Natural killer cell (primary cell): ENCODE results near the gene ACSL6. TPM values are rescaled to one million over a fixed set of nuclear protein-coding genes. Genes with fewer than 3 reads are reported as not detected.

ENCODE experiments used
- ATAC-seq, 3 donors: fragments of 150-1000 bp in 2 of 3; fragments of 200-7000 bp in 1 of 3; cut with Tn5 transposase; 1 replicate in 1 of 3; 2 replicates in 2 of 3; pipeline ENCODE4 v1.10.0; 2021; ENCODE audit warnings: mild to moderate bottlenecking in 2 of 3, moderate library complexity in 2 of 3
- DNase-seq, 2 donors: peaks; one replicate each; pipeline versions ENCODE4 v3.0.0 to v3.0.0-alpha.2; 2013 to 2021; ENCODE audit warnings: mixed read lengths in 1 of 2
- H3K27ac ChIP-seq: one replicate; pipeline ENCODE4 v1.5.1; 2013; ENCODE audit warnings: mild to moderate bottlenecking, low read length
- H3K27me3 ChIP-seq: one replicate; pipeline ENCODE4 v1.6.1; 2013; ENCODE audit warnings: low read length; ENCODE audit not compliant: control insufficient read depth, insufficient read depth
- H3K36me3 ChIP-seq: one replicate; pipeline ENCODE4 v1.6.1; 2013; ENCODE audit warnings: low read length; ENCODE audit not compliant: control insufficient read depth, insufficient read depth
- H3K4me1 ChIP-seq: one replicate; pipeline ENCODE4 v1.6.1; 2013; ENCODE audit warnings: low read length; ENCODE audit not compliant: control insufficient read depth, insufficient read depth
- H3K4me3 ChIP-seq: one replicate; pipeline ENCODE4 v1.5.1; 2013; ENCODE audit warnings: low read length
- H3K9me3 ChIP-seq: one replicate; pipeline ENCODE4 v1.6.1; 2013; ENCODE audit warnings: low read length; ENCODE audit not compliant: control insufficient read depth, insufficient read depth
- H3K27ac Mint-ChIP-seq, 2 donors: one replicate each; pipeline ENCODE4 v1.8.0; 2022; ENCODE audit warnings: mild to moderate bottlenecking in 2 of 2, mixed read lengths in 2 of 2, moderate library complexity in 1 of 2
- H3K27me3 Mint-ChIP-seq, 2 donors: one replicate each; pipeline ENCODE4 v1.8.0; 2022; ENCODE audit warnings: low read depth in 2 of 2, mixed read lengths in 2 of 2
- H3K36me3 Mint-ChIP-seq: one replicate; pipeline ENCODE4 v1.8.0; 2022; ENCODE audit warnings: mixed read lengths
- H3K4me1 Mint-ChIP-seq, 2 donors: one replicate each; pipeline ENCODE4 v1.8.0; 2022; ENCODE audit warnings: mixed read lengths in 2 of 2
- H3K4me3 Mint-ChIP-seq: one replicate; pipeline ENCODE4 v1.8.0; 2022; ENCODE audit warnings: mild to moderate bottlenecking, moderate library complexity, mixed read lengths
- H3K9me3 Mint-ChIP-seq, 2 donors: one replicate each; pipeline ENCODE4 v1.8.0; 2022; ENCODE audit warnings: mixed read lengths in 2 of 2
- WGBS: methylation state at CpG from one replicate; pipeline ENCODE4 v1.1.7; 2013; ENCODE audit warnings: missing lambda C conversion rate; ENCODE audit not compliant: insufficient coverage; 5-methylcytosine and 5-hydroxymethylcytosine counted together
- intact Hi-C: fragments of 100-400 bp; cut with micrococcal nuclease; formaldehyde crosslinking; loops from one replicate; pipeline ENCODE4 v1.14.2; 2022
- total RNA-seq, 4 donors: library from RNA; stranded (reverse); fragments of 120-200 nt in 1 of 4; gene quantifications; one replicate each; pipeline versions ENCODE4 v1.2.3 to v1.2.4, GENCODE V29; 2013 to 2022
- TF ChIP-seq, protein P1 (sequence below): fragments of 200-600 bp; IDR thresholded peaks from one replicate; pipeline ENCODE4 v1.8.0; 2022; ENCODE audit warnings: antibody characterized with exemption

ACSL6 gene
- total RNA-seq, 3 donors from 2014 or later (not counting 1 experiment from before 2014, with no cell fraction given), result 2.1 to 2.2 (median 2.2) TPM

DNA sequence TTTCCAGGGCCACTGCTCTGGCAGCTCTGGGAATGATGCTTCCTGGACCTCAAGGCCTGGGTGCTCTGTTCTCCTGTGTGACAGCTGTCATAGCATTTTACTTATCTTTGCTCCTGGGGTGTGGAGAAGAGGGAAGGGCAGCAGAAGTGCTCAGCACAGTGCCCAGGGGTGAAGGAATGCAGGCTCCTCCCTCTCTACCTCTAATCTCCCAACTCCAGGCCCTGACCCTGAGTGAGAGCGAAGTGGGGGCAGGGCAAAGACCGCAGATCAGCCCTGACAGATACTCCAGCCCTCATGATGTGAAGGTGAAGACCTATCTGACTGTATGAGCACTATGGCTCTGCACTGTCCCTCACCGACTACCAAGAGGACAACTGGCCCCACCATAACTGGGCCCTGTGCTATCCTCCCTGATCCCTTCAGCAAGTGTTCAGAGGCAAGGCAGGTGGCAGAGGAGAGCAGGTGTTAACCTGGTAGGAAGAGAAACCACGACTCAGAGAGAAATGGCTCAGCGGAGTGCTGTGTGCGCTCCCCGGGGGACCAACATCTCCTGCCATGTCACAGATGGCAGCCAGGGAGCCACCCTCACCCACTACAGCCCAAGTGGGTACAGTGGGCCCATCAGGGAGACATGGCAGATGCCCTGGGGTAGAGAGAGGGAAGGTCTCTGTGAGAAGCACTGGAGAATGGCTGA is 16.8 kb downstream of the ACSL6 start:
- no peaks in the 10 kb centered on the region for H3K27me3 ChIP-seq
- H3K36me3 Mint-ChIP-seq, result no peaks in the 10 kb centered on the region
- no peaks in the 10 kb centered on the region for H3K9me3 ChIP-seq
- no peak overlapping the region for H3K27ac Mint-ChIP-seq
- no peak overlapping the region for H3K4me3 Mint-ChIP-seq
- TF ChIP-seq, protein P1, sequence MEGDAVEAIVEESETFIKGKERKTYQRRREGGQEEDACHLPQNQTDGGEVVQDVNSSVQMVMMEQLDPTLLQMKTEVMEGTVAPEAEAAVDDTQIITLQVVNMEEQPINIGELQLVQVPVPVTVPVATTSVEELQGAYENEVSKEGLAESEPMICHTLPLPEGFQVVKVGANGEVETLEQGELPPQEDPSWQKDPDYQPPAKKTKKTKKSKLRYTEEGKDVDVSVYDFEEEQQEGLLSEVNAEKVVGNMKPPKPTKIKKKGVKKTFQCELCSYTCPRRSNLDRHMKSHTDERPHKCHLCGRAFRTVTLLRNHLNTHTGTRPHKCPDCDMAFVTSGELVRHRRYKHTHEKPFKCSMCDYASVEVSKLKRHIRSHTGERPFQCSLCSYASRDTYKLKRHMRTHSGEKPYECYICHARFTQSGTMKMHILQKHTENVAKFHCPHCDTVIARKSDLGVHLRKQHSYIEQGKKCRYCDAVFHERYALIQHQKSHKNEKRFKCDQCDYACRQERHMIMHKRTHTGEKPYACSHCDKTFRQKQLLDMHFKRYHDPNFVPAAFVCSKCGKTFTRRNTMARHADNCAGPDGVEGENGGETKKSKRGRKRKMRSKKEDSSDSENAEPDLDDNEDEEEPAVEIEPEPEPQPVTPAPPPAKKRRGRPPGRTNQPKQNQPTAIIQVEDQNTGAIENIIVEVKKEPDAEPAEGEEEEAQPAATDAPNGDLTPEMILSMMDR, result no peak
- H3K4me3 ChIP-seq, result no peak overlapping the region
- peaks cover 10% of the 10 kb centered on the region for H3K4me1 ChIP-seq
- DNase-seq, result no peak
- no peak overlapping the region for H3K27ac ChIP-seq
- intact Hi-C loops, result no loop called here
- peaks cover 0 to 7% of the 10 kb centered on the region in 2 donors for H3K4me1 Mint-ChIP-seq
- no peak for ATAC-seq
- no peaks in the 10 kb centered on the region for H3K9me3 Mint-ChIP-seq
- 63% methylated on average over 7 of the region's 7 CpGs for WGBS
- no peaks in the 10 kb centered on the region for H3K36me3 ChIP-seq
- no peaks in the 10 kb centered on the region for H3K27me3 Mint-ChIP-seq

DNA sequence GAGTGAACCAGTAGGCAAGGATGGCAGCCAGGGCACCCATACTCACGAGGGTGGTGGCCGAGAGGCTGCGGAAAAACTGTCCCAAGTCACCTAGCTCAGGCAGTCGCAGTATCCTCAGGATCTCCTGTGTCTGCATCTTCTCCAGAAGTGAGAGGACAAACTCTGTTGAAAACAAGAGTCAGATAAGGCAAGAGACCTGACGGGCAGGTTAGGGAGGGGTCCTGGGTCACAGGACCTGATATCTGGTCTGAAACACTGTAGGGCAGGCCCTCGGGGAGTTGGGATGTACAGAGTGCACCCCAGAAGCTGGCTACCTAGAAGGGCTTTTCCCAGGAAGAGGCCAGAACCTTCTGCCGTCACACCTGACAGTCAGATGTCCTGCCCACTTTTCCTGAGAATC is 17.4 kb downstream of the ACSL6 start:
- no peaks in the 10 kb centered on the region for H3K9me3 ChIP-seq
- no peaks in the 10 kb centered on the region for H3K27me3 ChIP-seq
- Mint-ChIP-seq H3K27me3 (no peaks in the 10 kb centered on the region), H3K27ac (no peak overlapping the region), H3K9me3 (no peaks in the 10 kb centered on the region), H3K36me3 (no peaks in the 10 kb centered on the region), H3K4me1 (peaks cover 0 to 6% of the 10 kb centered on the region in 2 donors), H3K4me3 (no peak overlapping the region)
- intact Hi-C loops, result no loop called here
- ATAC-seq (no peak), DNase-seq (no peak)
- TF ChIP-seq, protein P1, result no peak
- no peak overlapping the region for H3K27ac ChIP-seq
- H3K4me3 ChIP-seq, result no peak overlapping the region
- H3K4me1 ChIP-seq, result peaks cover 4% of the 10 kb centered on the region
- no peaks in the 10 kb centered on the region for H3K36me3 ChIP-seq
- WGBS, result 90% methylated on average over 7 of the region's 7 CpGs

DNA sequence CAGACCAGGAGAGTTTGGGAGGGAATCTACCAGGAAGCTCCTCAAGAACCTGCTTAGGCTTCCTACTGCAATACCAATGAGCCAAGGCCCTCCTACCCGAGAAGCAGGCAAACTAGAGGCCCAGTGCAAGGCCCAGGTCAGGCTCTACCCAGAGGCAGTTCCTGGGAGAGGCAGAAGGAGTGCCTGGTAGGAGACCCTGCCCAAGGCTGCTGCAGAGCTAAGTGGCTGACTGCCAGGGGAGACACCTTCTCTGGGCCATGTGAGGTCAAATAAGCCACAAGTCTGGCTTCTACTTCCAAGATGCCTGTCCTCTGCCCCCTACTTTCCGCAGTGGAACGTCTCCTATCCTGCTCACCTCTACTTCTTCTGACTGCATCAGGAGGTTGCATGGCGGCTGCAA is 17.8 kb downstream of the ACSL6 start:
- H3K4me3 ChIP-seq, result no peak overlapping the region
- H3K36me3 ChIP-seq, result no peaks in the 10 kb centered on the region
- Mint-ChIP-seq H3K4me1 (peaks cover 0 to 2% of the 10 kb centered on the region in 2 donors), H3K27ac (no peak overlapping the region), H3K4me3 (no peak overlapping the region), H3K36me3 (no peaks in the 10 kb centered on the region), H3K27me3 (no peaks in the 10 kb centered on the region), H3K9me3 (no peaks in the 10 kb centered on the region)
- no peak overlapping the region for H3K27ac ChIP-seq
- 93% methylated on average over 4 of the region's 4 CpGs for WGBS
- intact Hi-C loops, result no loop called here
- peaks cover under 1% of the 10 kb centered on the region for H3K4me1 ChIP-seq
- TF ChIP-seq, protein P1, result no peak
- H3K9me3 ChIP-seq, result no peaks in the 10 kb centered on the region
- H3K27me3 ChIP-seq, result no peaks in the 10 kb centered on the region
- no peak for DNase-seq
- no peak for ATAC-seq

DNA sequence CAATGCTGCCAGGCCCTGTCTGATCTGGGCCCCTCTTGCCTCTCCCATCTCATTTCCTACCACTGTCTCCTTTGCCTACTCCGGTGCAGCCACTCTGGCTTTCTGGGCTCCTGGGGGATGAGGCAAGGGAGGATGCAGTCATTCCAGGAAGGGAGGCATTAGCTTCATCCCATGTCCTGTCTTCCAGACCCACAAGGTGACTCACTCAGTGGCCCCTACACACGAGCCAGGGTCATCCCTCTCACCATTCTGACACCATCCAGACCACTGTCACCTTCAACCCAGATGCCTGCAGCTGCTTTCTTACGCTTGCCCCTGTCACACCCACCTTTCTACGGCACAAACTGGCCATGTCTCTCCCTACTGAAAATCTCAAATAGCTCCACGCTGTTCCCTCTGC is 19.1 kb downstream of the ACSL6 start:
- no peaks in the 10 kb centered on the region for H3K9me3 Mint-ChIP-seq
- no peak overlapping the region for H3K4me3 ChIP-seq
- 86% methylated on average over 5 of the region's 5 CpGs for WGBS
- ATAC-seq, result no peak
- H3K4me3 Mint-ChIP-seq, result no peak overlapping the region
- no peaks in the 10 kb centered on the region for H3K9me3 ChIP-seq
- no peak overlapping the region for H3K27ac ChIP-seq
- intact Hi-C loops, result no loop called here
- H3K36me3 ChIP-seq, result no peaks in the 10 kb centered on the region
- no peaks in the 10 kb centered on the region for H3K27me3 ChIP-seq
- no peaks in the 10 kb centered on the region for H3K4me1 ChIP-seq
- TF ChIP-seq, protein P1, result no peak
- no peak for DNase-seq
- H3K36me3 Mint-ChIP-seq, result no peaks in the 10 kb centered on the region
- no peaks in the 10 kb centered on the region for H3K27me3 Mint-ChIP-seq
- H3K27ac Mint-ChIP-seq, result no peak overlapping the region
- no peaks in the 10 kb centered on the region for H3K4me1 Mint-ChIP-seq
